Lower leg skin (tissue), 3 donors: Measurements from ENCODE around the gene FBXO45.

Experiments used
- CTCF ChIP-seq, 3 donors: fragments of 450-650 bp; IDR thresholded peaks; one replicate each; pipeline ENCODE4 v1.5.1; 2016; ENCODE audit warnings: antibody characterized with exemption in 3 of 3, mild to moderate bottlenecking in 3 of 3, moderate library complexity in 2 of 3
- POLR2A ChIP-seq, 2 donors: fragments of 450-650 bp; IDR thresholded peaks; one replicate each; pipeline ENCODE4 v1.6.1; 2016 to 2017; ENCODE audit warnings: antibody characterized with exemption in 2 of 2, mild to moderate bottlenecking in 1 of 2, moderate library complexity in 1 of 2

- no peak for TF ChIP-seq POLR2A (IDR thresholded peaks at IDR 0.05)
- no peak for TF ChIP-seq CTCF (IDR thresholded peaks at IDR 0.05)
These were observed 56.9 kb downstream of the FBXO45 start for GRCh38 chr3:196625331-196625730.
